Astrocyte of the spinal cord (primary cell): ENCODE data around the gene CEP120.

ENCODE experiments used
- DNase-seq: peaks from one replicate; pipeline ENCODE4 v3.0.0; 2011; ENCODE audit warnings: low read depth, low spot score
- H3K4me3 ChIP-seq: 2 replicates; pipeline ENCODE4 v1.5.1; 2011; ENCODE audit warnings: low read depth, mild to moderate bottlenecking, low read length, moderate library complexity
- in situ Hi-C: cut with HindIII; loops from 2 replicates; pipeline ENCODE4 v1.10.0; 2017; ENCODE audit warnings: low sequenced_read_pairs
- TF ChIP-seq, protein P1 (sequence below): IDR thresholded peaks from 2 replicates; pipeline ENCODE4 v1.5.1; 2012; ENCODE audit warnings: low read depth, mild to moderate bottlenecking, low read length, inconsistent platforms

The CEP120 gene

GRCh38 chr5:123391009-123391408 lies 32.2 kb downstream of the CEP120 start:
- in situ Hi-C loops = no loop called here

DNA sequence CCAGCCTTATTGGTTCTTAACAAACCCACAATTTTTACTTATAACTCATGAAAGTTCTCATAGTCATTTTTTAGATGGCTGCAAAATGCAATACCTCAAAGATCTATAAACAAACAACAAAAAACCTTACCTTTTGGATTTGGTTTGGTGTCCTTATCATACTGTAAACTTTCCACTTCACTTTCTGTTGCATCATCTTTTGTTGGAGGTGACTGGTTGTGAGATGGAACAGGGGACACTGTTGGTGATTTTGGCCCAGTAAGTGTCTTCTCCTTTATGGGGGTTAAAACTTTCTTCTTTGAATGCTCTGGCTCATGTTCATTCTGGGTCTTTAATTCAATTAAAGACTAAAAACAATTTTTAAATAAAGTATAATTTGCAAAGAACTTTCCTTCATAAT lies 33.4 kb downstream of the CEP120 start:
- DNase-seq = no peak
- TF ChIP-seq, protein P1, sequence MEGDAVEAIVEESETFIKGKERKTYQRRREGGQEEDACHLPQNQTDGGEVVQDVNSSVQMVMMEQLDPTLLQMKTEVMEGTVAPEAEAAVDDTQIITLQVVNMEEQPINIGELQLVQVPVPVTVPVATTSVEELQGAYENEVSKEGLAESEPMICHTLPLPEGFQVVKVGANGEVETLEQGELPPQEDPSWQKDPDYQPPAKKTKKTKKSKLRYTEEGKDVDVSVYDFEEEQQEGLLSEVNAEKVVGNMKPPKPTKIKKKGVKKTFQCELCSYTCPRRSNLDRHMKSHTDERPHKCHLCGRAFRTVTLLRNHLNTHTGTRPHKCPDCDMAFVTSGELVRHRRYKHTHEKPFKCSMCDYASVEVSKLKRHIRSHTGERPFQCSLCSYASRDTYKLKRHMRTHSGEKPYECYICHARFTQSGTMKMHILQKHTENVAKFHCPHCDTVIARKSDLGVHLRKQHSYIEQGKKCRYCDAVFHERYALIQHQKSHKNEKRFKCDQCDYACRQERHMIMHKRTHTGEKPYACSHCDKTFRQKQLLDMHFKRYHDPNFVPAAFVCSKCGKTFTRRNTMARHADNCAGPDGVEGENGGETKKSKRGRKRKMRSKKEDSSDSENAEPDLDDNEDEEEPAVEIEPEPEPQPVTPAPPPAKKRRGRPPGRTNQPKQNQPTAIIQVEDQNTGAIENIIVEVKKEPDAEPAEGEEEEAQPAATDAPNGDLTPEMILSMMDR = no peak

More at GRCh38 chr5:123391009-123391408, 32.2 kb downstream of the CEP120 start:
- DNase-seq = no peak
- TF ChIP-seq, protein P1 = no peak
- H3K4me3 ChIP-seq = no peak overlapping the region

GRCh38 chr5:123387313-123387712 lies 35.9 kb downstream of the CEP120 start:
- in situ Hi-C loops = no loop called here
- TF ChIP-seq, protein P1 = no peak
- H3K4me3 ChIP-seq = no peak overlapping the region
- DNase-seq = no peak

More for the DNA sequence above, 33.4 kb downstream of the CEP120 start:
- no peak overlapping the region for H3K4me3 ChIP-seq
- in situ Hi-C loops = no loop called here

GRCh38 chr5:123382252-123382651 lies 41.0 kb downstream of the CEP120 start:
- TF ChIP-seq, protein P1 = no peak
- H3K4me3 ChIP-seq = no peak overlapping the region
- no peak for DNase-seq
- in situ Hi-C loops = no loop called here

DNA sequence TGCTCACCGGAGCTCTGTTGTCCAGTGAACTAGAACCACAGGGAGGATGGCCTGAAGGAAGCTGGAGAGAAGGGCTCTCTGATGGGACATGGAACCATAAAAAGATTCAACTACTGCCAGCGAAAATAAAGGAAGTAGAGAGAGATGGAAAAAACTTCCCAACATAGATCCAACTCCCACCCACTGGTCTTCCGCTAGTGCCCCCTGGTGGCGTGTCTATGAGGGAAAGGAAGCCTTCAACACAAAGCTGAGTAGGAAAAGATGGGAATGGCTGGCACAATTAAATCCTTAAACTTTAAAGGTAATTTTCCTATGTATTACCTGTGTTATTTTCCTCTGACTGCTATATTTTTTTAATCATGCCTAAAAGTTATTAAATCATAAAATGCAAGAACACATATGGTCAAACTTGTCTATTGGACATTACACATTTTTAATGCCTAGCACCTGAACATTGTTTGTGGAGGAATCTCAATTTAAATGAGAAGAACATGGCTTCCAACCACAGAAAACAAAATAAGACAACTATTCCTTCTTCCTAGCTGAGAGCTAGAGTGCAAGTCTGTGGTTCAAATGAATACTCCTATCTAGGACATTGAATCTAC lies 51.5 kb downstream of the CEP120 start:
- DNase-seq = no peak

DNA sequence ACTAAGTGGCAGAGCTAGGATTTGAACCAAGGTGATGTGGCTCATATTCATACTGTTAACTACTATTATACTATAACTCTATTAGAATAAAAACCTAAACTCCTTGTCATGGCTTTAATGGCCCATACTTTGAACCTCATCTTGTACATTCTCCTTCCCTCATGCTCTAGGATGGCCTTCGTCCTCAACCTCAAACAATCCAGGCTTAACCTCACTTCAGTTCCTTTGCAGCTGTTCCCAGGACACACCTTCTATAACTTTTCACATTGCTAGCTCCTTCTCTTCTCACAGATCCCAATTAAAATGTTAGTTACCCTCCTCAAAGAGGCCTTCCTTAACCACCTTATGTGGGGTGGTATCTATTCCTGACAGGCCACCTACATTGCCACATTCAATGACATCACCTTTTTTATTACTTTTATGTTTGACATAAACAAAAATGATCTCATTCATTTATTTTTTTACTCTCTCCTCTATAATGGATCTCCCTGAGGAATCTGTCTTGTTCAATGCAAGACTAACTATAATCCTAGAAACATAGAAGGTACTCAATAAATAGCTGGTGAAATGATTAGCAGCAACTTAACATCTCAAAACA lies 53.7 kb downstream of the CEP120 start:
- in situ Hi-C loops = no loop called here
- TF ChIP-seq, protein P1 = no peak
- H3K4me3 ChIP-seq = no peak overlapping the region
- DNase-seq = no peak

More for the DNA sequence above, 51.5 kb downstream of the CEP120 start:
- in situ Hi-C loops = no loop called here
- TF ChIP-seq, protein P1 = peak; percentile 59
- no peak overlapping the region for H3K4me3 ChIP-seq
